HepG2 (cell line): Measurements from ENCODE around the gene TENT4B.

Source experiments
- ADNP ChIP-seq: sonication (generic); formaldehyde crosslinking; IDR thresholded peaks from 2 replicates; pipeline ENCODE4 v1.4.0; 2020; ENCODE audit warnings: missing genetic modification reagents
- CBX1 ChIP-seq: IDR thresholded peaks from one replicate; pipeline ENCODE4 v1.6.1; 2016; ENCODE audit warnings: antibody characterized with exemption, low read depth
- HIVEP1 ChIP-seq: sonication (generic); formaldehyde crosslinking; IDR thresholded peaks from 2 replicates; pipeline ENCODE4 v1.4.0; 2020; ENCODE audit warnings: mild to moderate bottlenecking, missing genetic modification reagents
- ZNF766 ChIP-seq: sonication (generic); formaldehyde crosslinking; IDR thresholded peaks from 2 replicates; pipeline ENCODE4 v1.5.0; 2020; ENCODE audit warnings: missing genetic modification reagents, borderline replicate concordance
- TF ChIP-seq, protein P1 (sequence below): sonication (generic); formaldehyde crosslinking; IDR thresholded peaks from 2 replicates; pipeline ENCODE4 v1.9.0; 2021; ENCODE audit warnings: missing genetic modification reagents, borderline replicate concordance
- TF ChIP-seq, protein P2 (sequence below): sonication (generic); formaldehyde crosslinking; IDR thresholded peaks from 2 replicates; pipeline ENCODE4 v1.5.0; 2020; ENCODE audit warnings: mild to moderate bottlenecking, missing genetic modification reagents, moderate library complexity

DNA sequence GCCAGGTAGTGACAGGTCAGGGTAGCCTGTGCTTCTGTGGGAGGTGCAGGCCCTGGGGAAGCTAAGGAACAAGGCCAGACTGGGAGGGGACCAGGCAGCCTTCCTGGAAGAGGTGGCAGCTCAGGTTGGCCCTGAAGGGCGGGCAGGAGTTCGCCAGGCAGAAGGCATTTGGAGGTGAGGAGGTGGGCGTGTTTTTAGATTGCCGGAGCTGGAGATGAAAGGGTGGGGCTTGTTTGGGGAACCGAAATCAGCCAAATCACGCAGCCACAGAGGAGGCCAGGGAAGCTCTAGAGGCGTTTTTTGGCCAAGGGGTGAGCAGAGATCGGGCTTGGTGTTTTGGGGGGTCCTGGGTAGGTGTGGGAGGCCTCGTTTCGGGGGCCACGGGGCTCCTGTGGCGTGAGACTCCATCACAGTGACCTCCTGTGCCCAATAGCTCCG is 120.8 kb downstream of the TENT4B start:
- TF ChIP-seq, protein P1, sequence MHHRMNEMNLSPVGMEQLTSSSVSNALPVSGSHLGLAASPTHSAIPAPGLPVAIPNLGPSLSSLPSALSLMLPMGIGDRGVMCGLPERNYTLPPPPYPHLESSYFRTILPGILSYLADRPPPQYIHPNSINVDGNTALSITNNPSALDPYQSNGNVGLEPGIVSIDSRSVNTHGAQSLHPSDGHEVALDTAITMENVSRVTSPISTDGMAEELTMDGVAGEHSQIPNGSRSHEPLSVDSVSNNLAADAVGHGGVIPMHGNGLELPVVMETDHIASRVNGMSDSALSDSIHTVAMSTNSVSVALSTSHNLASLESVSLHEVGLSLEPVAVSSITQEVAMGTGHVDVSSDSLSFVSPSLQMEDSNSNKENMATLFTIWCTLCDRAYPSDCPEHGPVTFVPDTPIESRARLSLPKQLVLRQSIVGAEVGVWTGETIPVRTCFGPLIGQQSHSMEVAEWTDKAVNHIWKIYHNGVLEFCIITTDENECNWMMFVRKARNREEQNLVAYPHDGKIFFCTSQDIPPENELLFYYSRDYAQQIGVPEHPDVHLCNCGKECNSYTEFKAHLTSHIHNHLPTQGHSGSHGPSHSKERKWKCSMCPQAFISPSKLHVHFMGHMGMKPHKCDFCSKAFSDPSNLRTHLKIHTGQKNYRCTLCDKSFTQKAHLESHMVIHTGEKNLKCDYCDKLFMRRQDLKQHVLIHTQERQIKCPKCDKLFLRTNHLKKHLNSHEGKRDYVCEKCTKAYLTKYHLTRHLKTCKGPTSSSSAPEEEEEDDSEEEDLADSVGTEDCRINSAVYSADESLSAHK (CRISPR knock-in tag): no peak
- TF ChIP-seq ADNP (CRISPR knock-in tag) (no peak), HIVEP1 (CRISPR knock-in tag) (no peak), CBX1 (no peak), ZNF766 (no peak)
- TF ChIP-seq, protein P2, sequence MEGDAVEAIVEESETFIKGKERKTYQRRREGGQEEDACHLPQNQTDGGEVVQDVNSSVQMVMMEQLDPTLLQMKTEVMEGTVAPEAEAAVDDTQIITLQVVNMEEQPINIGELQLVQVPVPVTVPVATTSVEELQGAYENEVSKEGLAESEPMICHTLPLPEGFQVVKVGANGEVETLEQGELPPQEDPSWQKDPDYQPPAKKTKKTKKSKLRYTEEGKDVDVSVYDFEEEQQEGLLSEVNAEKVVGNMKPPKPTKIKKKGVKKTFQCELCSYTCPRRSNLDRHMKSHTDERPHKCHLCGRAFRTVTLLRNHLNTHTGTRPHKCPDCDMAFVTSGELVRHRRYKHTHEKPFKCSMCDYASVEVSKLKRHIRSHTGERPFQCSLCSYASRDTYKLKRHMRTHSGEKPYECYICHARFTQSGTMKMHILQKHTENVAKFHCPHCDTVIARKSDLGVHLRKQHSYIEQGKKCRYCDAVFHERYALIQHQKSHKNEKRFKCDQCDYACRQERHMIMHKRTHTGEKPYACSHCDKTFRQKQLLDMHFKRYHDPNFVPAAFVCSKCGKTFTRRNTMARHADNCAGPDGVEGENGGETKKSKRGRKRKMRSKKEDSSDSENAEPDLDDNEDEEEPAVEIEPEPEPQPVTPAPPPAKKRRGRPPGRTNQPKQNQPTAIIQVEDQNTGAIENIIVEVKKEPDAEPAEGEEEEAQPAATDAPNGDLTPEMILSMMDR: no peak
